Measurements from ENCODE around the gene DHX16. TPM values are rescaled to one million over a fixed set of nuclear protein-coding genes. Genes with fewer than 3 reads are reported as not detected.

The DHX16 gene
- total and polyA plus RNA-seq, 9 of the 15 experiments (the other 6 are each of a cell fraction or from before 2014, with no cell fraction given) = 14.6 to 66.1 (median 47.5) TPM

- TF ChIP-seq CCNT2 (IDR thresholded peaks at IDR 0.05; ENCODE audit: borderline replicate concordance, extremely low read depth, insufficient read length, low read depth, low read length) (peak; percentile 84), ZC3H8 (IDR thresholded peaks at IDR 0.05) (0 out of 2 replicates have a peak, but pooled peaks have one; percentile 6), CC2D1A (IDR thresholded peaks at IDR 0.05) (0 out of 2 replicates have a peak, but pooled peaks have one; percentile 49), SIN3A (IDR thresholded peaks at IDR 0.05; ENCODE audit: borderline replicate concordance in 2 of 2, control insufficient read depth in 1 of 2, low read depth in 2 of 2, low read length in 2 of 2) (peak in 1 of 2 experiments; percentile 95; a peak in 3 of 4 replicates), BRD4 (IDR thresholded peaks at IDR 0.05) (no peak), KDM5B (IDR thresholded peaks at IDR 0.05; ENCODE audit: insufficient replicate concordance, low read depth, low read length) (peak; percentile 77), PRDM10 (IDR thresholded peaks at IDR 0.05; ENCODE audit: partially characterized antibody) (peak; percentile 83), KLF6 (CRISPR knock-in tag; IDR thresholded peaks at IDR 0.05; ENCODE audit: borderline replicate concordance) (peak; percentile 92), KLF1 (tag; IDR thresholded peaks at IDR 0.05) (peak; percentile 97; the same call in 1 of the 2 replicates), TBL1XR1 (IDR thresholded peaks at IDR 0.05; ENCODE audit: low read length in 2 of 2) (peak in 1 of 2 experiments; percentile 52; a peak in 1 of 4 replicates), MEF2D (tag; conservative IDR thresholded peaks at IDR 0.05; ENCODE audit: low read depth) (0 out of 2 replicates have a peak, but pooled peaks have one; percentile 40), KDM4B (IDR thresholded peaks at IDR 0.05; ENCODE audit: borderline replicate concordance in 2 of 2, low read depth in 1 of 2) (peak in 1 of 2 experiments; percentile 81; a peak in 2 of 4 replicates), HNRNPUL1 (IDR thresholded peaks at IDR 0.05; ENCODE audit: low read length) (no peak), MTA1 (IDR thresholded peaks at IDR 0.05; ENCODE audit: borderline replicate concordance) (peak; percentile 93), SP1 (CRISPR knock-in tag; IDR thresholded peaks at IDR 0.05) (peak; percentile 80), GTF2B (IDR thresholded peaks at IDR 0.05; ENCODE audit: extremely low read depth, insufficient read length) (no peak), HBP1 (CRISPR knock-in tag; IDR thresholded peaks at IDR 0.05) (peak; percentile 68; the same call in 1 of the 2 replicates), ZNF444 (CRISPR knock-in tag; IDR thresholded peaks at IDR 0.05) (peak; percentile 59; the same call in 1 of the 2 replicates), HNRNPLL (IDR thresholded peaks at IDR 0.05; ENCODE audit: low read depth, low read length, poor library complexity, severe bottlenecking) (peak; percentile 17), ARID1B (IDR thresholded peaks at IDR 0.05) (peak; percentile 79), ZFP36 (IDR thresholded peaks at IDR 0.05; ENCODE audit: low read depth, low read length, partially characterized antibody) (peak; percentile 24), SMARCE1 (IDR thresholded peaks at IDR 0.05) (peak; percentile 69)
Measured at GRCh38 chr6:30686908-30687658, 14.3 kb upstream of the DHX16 start (continued).

Data from K562 (cell line).